ENCODE measurements around the gene NID1.

- TF ChIP-seq CTCF (IDR thresholded peaks at IDR 0.05; ENCODE audit: insufficient read depth, low read depth, low read length) (no peak), EZH2 (IDR thresholded peaks at IDR 0.05; ENCODE audit: insufficient read depth, low read length) (no peak)
These were observed 21.6 kb upstream of the NID1 start for GRCh38 chr1:236086537-236086936.

Measured in astrocyte (in vitro differentiated cells and primary cell).